OCI-LY7 (cell line): ENCODE measurements around the gene VPREB3. TPM values are rescaled to one million over a fixed set of nuclear protein-coding genes. Genes with fewer than 3 reads are reported as not detected.

Experiments used
- BruUV-seq: library from RNA; stranded (reverse); fragments of 400-500 nt; replicated peaks from 2 replicates; lab custom pipeline; 2021; lab: Mats Ljungman, UMichigan
- CTCF ChIA-PET: fragments of 300-600 bp; sonication (Branson Sonifier 250); formaldehyde crosslinking; loops from one replicate; lab custom pipeline; 2022; ENCODE audit warnings: antibody characterized with exemption; ENCODE audit not compliant: unreplicated experiment; lab: Charles Lee
- POLR2A ChIA-PET: fragments of 300-600 bp; sonication (Branson Sonifier 250); formaldehyde crosslinking; loops from one replicate; lab custom pipeline; 2022; ENCODE audit warnings: antibody characterized with exemption; lab: Charles Lee
- DNase-seq: peaks from one replicate; pipeline ENCODE4 v3.0.0-alpha.2; 2015; ENCODE audit warnings: low spot score
- H2AFZ ChIP-seq: fragments of 200-600 bp; sonication (generic), shearing (Covaris generic); 2 replicates; pipeline ENCODE4 v1.6.1; 2014; ENCODE audit warnings: mild to moderate bottlenecking, antibody characterized with exemption, low read length, moderate library complexity
- H3K27ac ChIP-seq: fragments of 200-600 bp; sonication (generic); 2 replicates; pipeline ENCODE4 v1.5.1; 2014; ENCODE audit warnings: mixed run types, low read depth, mild to moderate bottlenecking, moderate library complexity, low read length, inconsistent platforms; ENCODE audit not compliant: poor library complexity, severe bottlenecking
- H3K36me3 ChIP-seq: fragments of 200-600 bp; sonication (generic); 2 replicates; pipeline ENCODE4 v1.6.1; 2014; ENCODE audit warnings: mild to moderate bottlenecking, antibody characterized with exemption, low read length, moderate library complexity, mixed read lengths; ENCODE audit not compliant: insufficient read depth
- H3K4me1 ChIP-seq: fragments of 200-600 bp; sonication (generic); 2 replicates; pipeline ENCODE4 v1.5.1; 2014; ENCODE audit warnings: mild to moderate bottlenecking, low read length; ENCODE audit not compliant: insufficient read depth, poor library complexity, severe bottlenecking
- H3K4me2 ChIP-seq: fragments of 200-600 bp; sonication (generic); 2 replicates; pipeline ENCODE4 v1.6.1; 2014; ENCODE audit warnings: mild to moderate bottlenecking, low read length
- H3K4me3 ChIP-seq: fragments of 200-600 bp; sonication (generic); 2 replicates; pipeline ENCODE4 v1.5.1; 2014; ENCODE audit warnings: mild to moderate bottlenecking, low read depth, low read length; ENCODE audit not compliant: poor library complexity, severe bottlenecking
- H3K79me2 ChIP-seq: fragments of 200-600 bp; sonication (generic); 2 replicates; pipeline ENCODE4 v1.6.1; 2016; ENCODE audit warnings: low read depth, mild to moderate bottlenecking, low read length, moderate library complexity, mixed read lengths; ENCODE audit not compliant: insufficient read depth
- H3K9me2 ChIP-seq: fragments of 200-600 bp; sonication (generic); 2 replicates; pipeline ENCODE4 v1.6.1; 2016; ENCODE audit warnings: mild to moderate bottlenecking, low read length, mixed read lengths; ENCODE audit not compliant: insufficient read depth
- H3K9me3 ChIP-seq: fragments of 200-600 bp; sonication (generic); 2 replicates; pipeline ENCODE4 v1.6.1; 2014; ENCODE audit warnings: mild to moderate bottlenecking, mixed run types, low read length, mixed read lengths
- H4K20me1 ChIP-seq: fragments of 200-600 bp; sonication (generic); 2 replicates; pipeline ENCODE4 v1.6.1; 2014; ENCODE audit warnings: mild to moderate bottlenecking, antibody characterized with exemption, low read length, moderate library complexity, mixed read lengths; ENCODE audit not compliant: insufficient read depth
- CTCF ChIP-seq: fragments of 200-600 bp; sonication (generic); conservative IDR thresholded peaks from 2 replicates; pipeline ENCODE4 v1.5.1; 2014; ENCODE audit warnings: mild to moderate bottlenecking, antibody characterized with exemption, low read length, moderate library complexity, mixed read lengths
- EZH2phosphoT487 ChIP-seq: fragments of 200-600 bp; sonication (generic); IDR thresholded peaks from 2 replicates; pipeline ENCODE4 v1.6.1; 2018; ENCODE audit warnings: low read depth, borderline replicate concordance, mild to moderate bottlenecking, mixed run types, antibody characterized with exemption, low read length, moderate library complexity, mixed read lengths
- intact Hi-C: fragments of 100-400 bp; cut with micrococcal nuclease; formaldehyde crosslinking; loops from one replicate; pipeline ENCODE4 v1.10.0; 2022; ENCODE audit not compliant: unreplicated experiment
- total RNA-seq, 2 experiments: library from RNA; depleted of rRNA in 1 of 2; stranded (reverse); fragments of >200 nt in 1 of 2; shearing (Covaris generic) in 1 of 2; gene quantifications; 2 replicates each; pipeline ENCODE4 v1.2.3, GENCODE V29; 2014 to 2022

Gene VPREB3
- total RNA-seq, 2 experiments from 2014 or later: 241 to 312 TPM

- Histone ChIP-seq H4K20me1 (no peaks in the 10 kb centered on the region), H3K9me2 (no peaks in the 10 kb centered on the region), H3K4me3 (no peak overlapping the region), H3K36me3 (peaks cover 94% of the 10 kb centered on the region), H2AFZ (no peak overlapping the region), H3K79me2 (peaks cover 3% of the 10 kb centered on the region; the same call in 1 of the 2 replicates), H3K9me3 (no peaks in the 10 kb centered on the region), H3K4me2 (no peak overlapping the region), H3K27ac (no peak overlapping the region), H3K4me1 (no peaks in the 10 kb centered on the region)
- BruUV-seq: no TSS peak
- ChIA-PET POLR2A (no interaction called here), CTCF (no interaction called here)
- intact Hi-C loops: no loop called here
- DNase-seq: no peak
- TF ChIP-seq EZH2phosphoT487 (no peak), CTCF (no peak)
Measured at GRCh38 chr22:23708270-23708669, 46.0 kb downstream of the VPREB3 start.

GRCh38 chr22:23705358-23705757, 48.9 kb downstream of the VPREB3 start:
- Histone ChIP-seq H2AFZ (no peak overlapping the region), H3K4me3 (no peak overlapping the region), H3K79me2 (peaks cover 21% of the 10 kb centered on the region), H3K9me3 (no peaks in the 10 kb centered on the region), H3K36me3 (peaks cover 100% of the 10 kb centered on the region), H3K9me2 (no peaks in the 10 kb centered on the region), H3K27ac (no peak overlapping the region), H3K4me2 (no peak overlapping the region), H4K20me1 (no peaks in the 10 kb centered on the region), H3K4me1 (no peaks in the 10 kb centered on the region)
- no peak for DNase-seq
- intact Hi-C loops: no loop called here
- TF ChIP-seq EZH2phosphoT487: no peak
- TF ChIP-seq CTCF: no peak
- CTCF ChIA-PET: no interaction called here
- BruUV-seq: no TSS peak
- POLR2A ChIA-PET: no interaction called here

DNA sequence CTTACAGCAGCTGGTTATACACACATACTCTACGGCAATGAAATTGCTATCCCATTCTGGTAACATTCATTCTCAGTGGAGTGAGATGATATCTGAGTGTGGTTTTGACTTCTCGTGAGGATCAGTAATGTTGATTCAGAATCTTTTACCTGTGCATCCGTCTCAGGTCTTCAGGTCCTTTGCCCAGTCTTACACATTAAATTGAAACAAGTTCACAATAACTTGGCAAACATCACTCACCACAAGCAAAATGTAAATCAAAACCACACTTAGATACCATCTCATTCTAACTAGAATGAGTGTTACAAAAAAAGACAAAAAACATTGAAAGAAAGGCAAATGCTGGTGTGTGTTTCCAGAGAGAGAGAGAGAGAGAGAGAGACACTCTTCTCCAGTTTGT, 49.4 kb downstream of the VPREB3 start:
- no peak for DNase-seq
- H3K4me2 ChIP-seq: no peak overlapping the region
- H4K20me1 ChIP-seq: no peaks in the 10 kb centered on the region
- TF ChIP-seq EZH2phosphoT487 (no peak), CTCF (no peak)
- no TSS peak for BruUV-seq
- no peaks in the 10 kb centered on the region for H3K4me1 ChIP-seq
- peaks cover 21% of the 10 kb centered on the region for H3K79me2 ChIP-seq
- H3K36me3 ChIP-seq: peaks cover 100% of the 10 kb centered on the region
- CTCF ChIA-PET: no interaction called here
- intact Hi-C loops: no loop called here
- H3K9me2 ChIP-seq: no peaks in the 10 kb centered on the region
- no peaks in the 10 kb centered on the region for H3K9me3 ChIP-seq
- POLR2A ChIA-PET: no interaction called here
- H3K4me3 ChIP-seq: no peak overlapping the region
- H3K27ac ChIP-seq: no peak overlapping the region
- H2AFZ ChIP-seq: no peak overlapping the region
